Activated CD8-positive, alpha-beta T cell treated with anti-CD3 and anti-CD28 coated beads, Interleukin-2, amount 10 ng/mL, durations not matched to agents 7 days and 5 days (primary cell): ENCODE data around the gene PAH. TPM values are rescaled to one million over a fixed set of nuclear protein-coding genes. Genes with fewer than 3 reads are reported as not detected.

Experiments used
- ATAC-seq: fragments of 150-1000 bp; cut with Tn5 transposase; one replicate; pipeline ENCODE4 v1.10.0; 2021; ENCODE audit warnings: moderate library complexity
- CTCF ChIA-PET: fragments of 350-600 bp; sonication (Branson Sonifier 250); formaldehyde crosslinking; loops from one replicate; lab custom pipeline; 2021; ENCODE audit warnings: antibody characterized with exemption; lab: Charles Lee
- POLR2A ChIA-PET: fragments of 350-600 bp; sonication (Branson Sonifier 250); formaldehyde crosslinking; loops from one replicate; lab custom pipeline; 2021; ENCODE audit warnings: antibody characterized with exemption; lab: Charles Lee
- DNase-seq: peaks from one replicate; pipeline ENCODE4 v3.0.0-alpha.2; 2020
- H3K27ac Mint-ChIP-seq: one replicate; pipeline ENCODE4 v1.8.0; 2021; ENCODE audit warnings: mild to moderate bottlenecking, mixed read lengths
- H3K27me3 Mint-ChIP-seq: one replicate; pipeline ENCODE4 v1.8.0; 2021; ENCODE audit warnings: low read depth, mixed read lengths
- H3K36me3 Mint-ChIP-seq: one replicate; pipeline ENCODE4 v1.8.0; 2021; ENCODE audit warnings: low read depth, mixed read lengths
- H3K4me1 Mint-ChIP-seq: one replicate; pipeline ENCODE4 v1.8.0; 2021; ENCODE audit warnings: low read depth, mixed read lengths
- H3K4me3 Mint-ChIP-seq: one replicate; pipeline ENCODE4 v1.8.0; 2021; ENCODE audit warnings: mild to moderate bottlenecking, mixed read lengths
- H3K9me3 Mint-ChIP-seq: one replicate; pipeline ENCODE4 v1.8.0; 2022; ENCODE audit warnings: mixed read lengths; ENCODE audit not compliant: insufficient read depth
- total RNA-seq, 2 experiments: library from RNA; stranded (reverse); gene quantifications; one replicate each; pipeline ENCODE4 v1.2.3, GENCODE V29; 2021

PAH gene
- total RNA-seq, 2 experiments from 2014 or later: not detected

- ATAC-seq (peak; percentile 60), DNase-seq (peak; percentile 40)
- Mint-ChIP-seq H3K36me3 (no peaks in the 10 kb centered on the region), H3K9me3 (no peaks in the 10 kb centered on the region), H3K27me3 (peaks cover 83% of the 10 kb centered on the region), H3K4me1 (peaks cover 43% of the 10 kb centered on the region), H3K4me3 (peak overlapping the region; percentile 69), H3K27ac (peak overlapping the region; percentile 34)
- POLR2A ChIA-PET: no interaction called here
- CTCF ChIA-PET: no interaction called here
Measured at GRCh38 chr12:102958073-102958829, 41.2 kb upstream of the PAH start.

- Mint-ChIP-seq H3K4me3 (peak within 1 kb of the TSS; percentile 69), H3K27ac (peak within 1 kb of the TSS; percentile 39), H3K9me3 (no peaks in the 10 kb centered on the region), H3K36me3 (no peaks in the 10 kb centered on the region), H3K27me3 (peaks cover 77% of the 10 kb centered on the region), H3K4me1 (peaks cover 39% of the 10 kb centered on the region)
- no peak for DNase-seq
- ChIA-PET CTCF (no interaction called here), POLR2A (no interaction called here)
- no peak for ATAC-seq
Measured at GRCh38 chr12:102957339-102958050, 40.5 kb upstream of the PAH start, which contains the start of gene ASCL1. TSS of gene ASCL1 (plus strand) at chr12:102957674. CDS start at chr12:102958245, 571 bp downstream.

- ChIA-PET POLR2A (no interaction called here), CTCF (no interaction called here)
- DNase-seq (no peak), ATAC-seq (no peak)
- Mint-ChIP-seq H3K27me3 (peaks cover 77% of the 10 kb centered on the region), H3K36me3 (no peaks in the 10 kb centered on the region), H3K27ac (no peak overlapping the region), H3K4me1 (peaks cover 37% of the 10 kb centered on the region), H3K4me3 (peak overlapping the region; percentile 46), H3K9me3 (no peaks in the 10 kb centered on the region)
Measured at GRCh38 chr12:102956738-102957327, 39.8 kb upstream of the PAH start.

GRCh38 chr12:102955926-102956737, 39.1 kb upstream of the PAH start:
- no peak overlapping the region for H3K4me3 Mint-ChIP-seq
- ChIA-PET CTCF (no interaction called here), POLR2A (no interaction called here)
- peaks cover 34% of the 10 kb centered on the region for H3K4me1 Mint-ChIP-seq
- H3K27me3 Mint-ChIP-seq: peaks cover 75% of the 10 kb centered on the region
- no peak for DNase-seq
- H3K9me3 Mint-ChIP-seq: no peaks in the 10 kb centered on the region
- H3K27ac Mint-ChIP-seq: no peak overlapping the region
- ATAC-seq: no peak
- H3K36me3 Mint-ChIP-seq: no peaks in the 10 kb centered on the region

GRCh38 chr12:102954134-102954533, 37.1 kb upstream of the PAH start:
- CTCF ChIA-PET: no interaction called here
- POLR2A ChIA-PET: no interaction called here
- ATAC-seq: peak; percentile 59
- peak; percentile 33 for DNase-seq
- no peaks in the 10 kb centered on the region for H3K9me3 Mint-ChIP-seq
- H3K27me3 Mint-ChIP-seq: peaks cover 81% of the 10 kb centered on the region
- no peak overlapping the region for H3K27ac Mint-ChIP-seq
- no peak overlapping the region for H3K4me3 Mint-ChIP-seq
- H3K36me3 Mint-ChIP-seq: no peaks in the 10 kb centered on the region
- peaks cover 43% of the 10 kb centered on the region for H3K4me1 Mint-ChIP-seq

- Mint-ChIP-seq H3K36me3 (no peaks in the 10 kb centered on the region), H3K4me1 (peaks cover 39% of the 10 kb centered on the region), H3K9me3 (no peaks in the 10 kb centered on the region), H3K27me3 (peaks cover 80% of the 10 kb centered on the region), H3K4me3 (no peak overlapping the region), H3K27ac (no peak overlapping the region)
- ATAC-seq (no peak), DNase-seq (no peak)
- POLR2A ChIA-PET: no interaction called here
- CTCF ChIA-PET: no interaction called here
Measured at GRCh38 chr12:102953221-102953620, 36.2 kb upstream of the PAH start.

- POLR2A ChIA-PET: no interaction called here
- Mint-ChIP-seq H3K27me3 (peaks cover 82% of the 10 kb centered on the region), H3K27ac (no peak overlapping the region), H3K4me1 (peaks cover 29% of the 10 kb centered on the region), H3K36me3 (no peaks in the 10 kb centered on the region), H3K9me3 (no peaks in the 10 kb centered on the region), H3K4me3 (no peak overlapping the region)
- no peak for ATAC-seq
- DNase-seq: no peak
- CTCF ChIA-PET: no interaction called here
Measured at GRCh38 chr12:102951841-102952240, 34.8 kb upstream of the PAH start.

- H3K27ac Mint-ChIP-seq: no peak overlapping the region
- no peak for ATAC-seq
- peak overlapping the region; percentile 3 for H3K4me3 Mint-ChIP-seq
- CTCF ChIA-PET: interaction anchor here (1.0 to 4.8 kb wide), 4 partner anchors 10 to 597 kb away, joined by 3 to 79 read pairs (median 4); no protein-coding TSS in a partner anchor
- peaks cover 26% of the 10 kb centered on the region for H3K4me1 Mint-ChIP-seq
- no peaks in the 10 kb centered on the region for H3K36me3 Mint-ChIP-seq
- H3K9me3 Mint-ChIP-seq: no peaks in the 10 kb centered on the region
- DNase-seq: no peak
- POLR2A ChIA-PET: no interaction called here
- H3K27me3 Mint-ChIP-seq: peaks cover 77% of the 10 kb centered on the region
Measured at GRCh38 chr12:102950950-102951619, 34.0 kb upstream of the PAH start.

- Mint-ChIP-seq H3K4me3 (peak overlapping the region; percentile 3), H3K27ac (no peak overlapping the region), H3K9me3 (no peaks in the 10 kb centered on the region), H3K36me3 (no peaks in the 10 kb centered on the region), H3K4me1 (peaks cover 23% of the 10 kb centered on the region), H3K27me3 (peaks cover 70% of the 10 kb centered on the region)
- ATAC-seq (no peak), DNase-seq (no peak)
- POLR2A ChIA-PET: no interaction called here
- CTCF ChIA-PET: interaction anchor here (0.7 to 4.8 kb wide), 6 partner anchors 10 to 598 kb away, joined by 3 to 79 read pairs (median 4); no protein-coding TSS in a partner anchor
Measured at GRCh38 chr12:102950107-102950949, 33.3 kb upstream of the PAH start.

- H3K4me3 Mint-ChIP-seq: no peak overlapping the region
- no peak overlapping the region for H3K27ac Mint-ChIP-seq
- ATAC-seq (no peak), DNase-seq (peak; percentile 64)
- peaks cover 59% of the 10 kb centered on the region for H3K27me3 Mint-ChIP-seq
- H3K9me3 Mint-ChIP-seq: no peaks in the 10 kb centered on the region
- H3K36me3 Mint-ChIP-seq: no peaks in the 10 kb centered on the region
- peaks cover 15% of the 10 kb centered on the region for H3K4me1 Mint-ChIP-seq
- POLR2A ChIA-PET: interaction anchor here (0.8 kb wide), 1 partner anchor 546 kb away, joined by 3 read pairs; the partner anchor contains the start of gene C12orf42
- CTCF ChIA-PET: interaction anchor here (0.9 to 4.8 kb wide), 16 partner anchors 9 to 684 kb away, joined by 3 to 79 read pairs (median 3); no protein-coding TSS in a partner anchor
Measured at GRCh38 chr12:102948941-102949352, 31.9 kb upstream of the PAH start.
